Loucy (cell line): ENCODE measurements around the gene ZNF146.
"Not testable (repeated sequence)": the region's sequence is repeated elsewhere in the genome, so short reads cannot be mapped to it uniquely, and the experiment has no call there.

Source experiments
- CTCF ChIP-seq: fragments of 200-600 bp; sonication (generic); conservative IDR thresholded peaks from 2 replicates; pipeline ENCODE4 v1.5.1; 2014; ENCODE audit warnings: mild to moderate bottlenecking, antibody characterized with exemption, low read length
- EZH2phosphoT487 ChIP-seq: fragments of 200-600 bp; IDR thresholded peaks from 2 replicates; pipeline ENCODE4 v1.6.1; 2018; ENCODE audit warnings: antibody characterized with exemption, mild to moderate bottlenecking, moderate library complexity, borderline replicate concordance

DNA sequence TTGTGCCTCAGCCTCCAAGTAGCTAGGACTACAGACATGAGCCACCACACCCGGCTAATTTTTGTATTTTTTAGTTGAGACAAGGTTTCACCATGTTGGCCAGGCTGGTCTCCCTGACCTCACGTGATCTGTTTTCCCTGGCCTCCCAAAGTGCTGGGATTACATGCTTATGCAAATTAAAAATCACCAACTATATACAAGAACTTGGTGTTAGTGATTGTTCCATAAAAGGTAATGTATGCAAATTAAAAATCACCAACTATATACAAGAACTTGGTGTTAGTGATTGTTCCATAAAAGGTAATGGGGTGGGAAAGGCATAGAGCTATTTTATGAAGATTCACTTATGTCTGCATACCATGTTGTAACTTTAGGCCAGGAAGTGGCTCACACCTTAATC lies 35.8 kb upstream of the ZNF146 start:
- not testable (repeated sequence) for TF ChIP-seq EZH2phosphoT487, CTCF
